NOMO-1 treated with DMSO at 0.1 percent for 48 hours (cell line): ENCODE measurements around the gene PACRG.
"Not testable (repeated sequence)": the region's sequence is repeated elsewhere in the genome, so short reads cannot be mapped to it uniquely, and the experiment has no call there.

Source experiments
- DNase-seq: peaks from one replicate; lab custom pipeline; 2025; ENCODE audit not compliant: unreplicated experiment; lab: John Stamatoyannopoulos, UW

PACRG gene

GRCh38 chr6:162934844-162935243, 207.1 kb downstream of the PACRG start:
- no peak for DNase-seq

GRCh38 chr6:162940426-162940825, 212.7 kb downstream of the PACRG start:
- DNase-seq, result no peak

GRCh38 chr6:162941128-162941527, 213.4 kb downstream of the PACRG start:
- DNase-seq, result no peak

- no peak for DNase-seq
Observed at GRCh38 chr6:162942866-162943265, 215.1 kb downstream of the PACRG start.

GRCh38 chr6:162943369-162943768, 215.6 kb downstream of the PACRG start:
- DNase-seq, result no peak

- no peak for DNase-seq
Observed at GRCh38 chr6:162951164-162951743, 223.5 kb downstream of the PACRG start.

GRCh38 chr6:162952423-162952822, 224.6 kb downstream of the PACRG start:
- DNase-seq, result no peak

- no peak for DNase-seq
Observed at GRCh38 chr6:162957062-162957461, 229.3 kb downstream of the PACRG start.

GRCh38 chr6:162960679-162961457, 233.1 kb downstream of the PACRG start:
- no peak for DNase-seq

- DNase-seq, result no peak
Observed at GRCh38 chr6:162962093-162962492, 234.3 kb downstream of the PACRG start.

GRCh38 chr6:162963861-162964260, 236.1 kb downstream of the PACRG start:
- no peak for DNase-seq

GRCh38 chr6:162964488-162965140, 236.8 kb downstream of the PACRG start:
- no peak for DNase-seq

- DNase-seq, result no peak
Observed at GRCh38 chr6:162965366-162965765, 237.6 kb downstream of the PACRG start.

GRCh38 chr6:162970246-162970645, 242.5 kb downstream of the PACRG start:
- no peak for DNase-seq

GRCh38 chr6:162971356-162971755, 243.6 kb downstream of the PACRG start:
- DNase-seq, result no peak

- DNase-seq, result no peak
Observed at GRCh38 chr6:162973151-162973872, 245.5 kb downstream of the PACRG start.

GRCh38 chr6:162973980-162974379, 246.2 kb downstream of the PACRG start:
- DNase-seq, result no peak

- DNase-seq, result no peak
Observed at GRCh38 chr6:162974685-162975084, 246.9 kb downstream of the PACRG start.

GRCh38 chr6:162976141-162976540, 248.4 kb downstream of the PACRG start:
- no peak for DNase-seq

- DNase-seq, result not testable (repeated sequence)
Observed at GRCh38 chr6:162983234-162983633, 255.5 kb downstream of the PACRG start.

GRCh38 chr6:162998777-162999176, 271.0 kb downstream of the PACRG start:
- DNase-seq, result no peak
